IPS DF 4.7 (cell line): ENCODE results near the gene ASAP2.
"Not testable (repeated sequence)": the region's sequence is repeated elsewhere in the genome, so short reads cannot be mapped to it uniquely, and the experiment has no call there.

ENCODE experiments used
- DNase-seq: peaks from one replicate; pipeline ENCODE4 v3.0.0-alpha.2; 2013; ENCODE audit warnings: low spot score; ENCODE audit errors: extremely low read depth

Gene ASAP2

DNA sequence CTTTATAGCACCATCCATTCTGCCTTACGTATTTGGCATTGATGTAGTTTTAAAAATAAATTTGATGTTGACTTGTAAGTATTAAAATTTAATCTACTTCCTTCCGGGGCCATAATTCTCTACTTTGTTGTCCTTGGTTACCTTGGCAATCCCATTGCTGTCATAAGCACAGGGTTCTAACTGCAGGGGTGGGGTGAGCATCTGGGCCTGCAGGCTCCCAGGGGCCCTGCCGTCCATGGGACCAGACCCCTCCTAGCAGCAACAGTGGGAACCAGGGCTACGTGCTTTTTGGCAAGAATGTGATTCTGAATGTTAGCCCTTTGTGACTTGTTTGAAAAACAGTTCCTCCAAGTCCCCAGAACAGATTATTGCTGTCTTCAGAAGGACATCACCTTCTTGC is 4.9 kb downstream of the ASAP2 start:
- no peak for DNase-seq

GRCh38 chr2:9212010-9212635 is 5.5 kb downstream of the ASAP2 start:
- no peak for DNase-seq

DNA sequence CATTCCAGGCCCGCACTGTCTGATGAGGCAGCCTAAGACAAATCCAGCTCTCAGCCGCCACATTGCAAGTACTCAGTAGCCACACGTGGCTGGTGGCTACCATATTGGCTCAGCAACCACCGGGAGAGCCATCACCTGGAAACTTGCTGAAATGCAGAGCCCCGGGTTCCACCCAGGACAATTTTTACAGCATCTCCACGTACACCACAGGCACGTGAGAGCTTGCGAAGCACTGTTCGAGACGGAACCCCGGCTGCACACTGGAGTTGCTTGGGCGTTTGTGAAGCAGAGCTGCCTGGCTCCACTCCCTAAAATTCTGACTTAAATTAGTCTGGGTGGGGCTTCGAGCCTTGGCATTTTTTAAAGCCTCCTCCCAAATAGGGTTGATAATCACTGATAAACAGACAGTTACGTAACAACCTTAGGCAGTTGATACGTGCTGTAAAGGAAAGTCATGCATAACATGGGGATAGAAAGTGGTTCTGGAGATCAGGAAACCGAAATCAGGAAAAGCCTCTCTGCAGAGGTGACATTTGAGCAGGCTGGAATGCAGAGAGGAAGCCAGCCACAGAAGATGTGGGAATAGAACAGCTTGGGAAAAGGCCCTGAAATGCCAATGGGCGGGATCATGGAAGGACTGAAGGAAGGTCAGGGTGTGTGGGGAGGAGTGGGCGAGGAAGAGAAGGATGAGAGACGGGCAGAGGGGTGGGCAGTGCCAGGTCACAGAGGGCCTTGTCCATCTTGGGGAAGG is 6.2 kb downstream of the ASAP2 start:
- no peak for DNase-seq

DNA sequence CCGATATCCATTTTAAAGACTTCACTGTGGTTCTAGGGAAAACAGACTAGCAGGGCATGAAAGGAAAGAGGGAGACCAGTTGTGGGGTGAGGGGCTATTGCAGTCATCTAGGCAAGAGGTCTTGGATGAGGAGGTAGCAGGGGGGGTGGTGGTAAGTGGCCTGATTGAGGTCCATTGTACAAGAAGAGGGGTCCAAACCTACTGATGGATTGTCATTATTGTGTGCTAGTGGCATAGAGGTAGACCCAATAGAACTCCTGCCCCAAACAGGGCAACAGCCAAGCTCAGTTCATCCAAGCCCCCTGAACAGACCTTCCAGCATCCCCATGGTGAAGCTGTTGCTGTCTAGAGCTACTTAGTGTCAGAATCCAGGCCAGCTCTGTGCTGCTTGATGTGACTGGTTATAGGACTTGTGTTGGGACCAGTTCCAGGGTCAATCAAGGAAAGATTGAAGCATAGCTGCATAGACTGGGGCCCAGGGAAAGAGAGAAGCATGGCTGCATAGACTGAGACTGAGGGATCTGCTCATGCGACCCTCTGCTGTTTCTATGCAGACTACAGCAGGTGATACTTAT is 7.0 kb downstream of the ASAP2 start:
- DNase-seq = no peak

DNA sequence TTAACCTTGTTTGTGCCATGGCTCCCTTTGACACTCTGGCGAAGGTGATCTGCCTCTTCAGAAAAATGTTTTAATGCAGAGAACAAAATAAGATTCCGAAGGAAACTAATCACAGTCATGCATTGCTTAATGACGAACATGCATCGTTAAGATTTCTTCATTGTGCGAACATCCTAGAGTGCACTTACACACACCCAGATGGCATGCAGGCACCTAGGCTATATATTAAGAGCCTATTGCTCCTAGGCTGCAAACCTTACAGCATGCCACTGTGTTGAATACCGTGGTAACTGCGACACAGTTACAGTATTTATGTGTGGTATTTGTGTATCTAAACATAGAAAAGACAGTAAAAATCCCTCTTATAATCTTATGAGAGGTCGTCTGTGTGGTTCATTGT is 8.3 kb downstream of the ASAP2 start:
- DNase-seq = no peak

DNA sequence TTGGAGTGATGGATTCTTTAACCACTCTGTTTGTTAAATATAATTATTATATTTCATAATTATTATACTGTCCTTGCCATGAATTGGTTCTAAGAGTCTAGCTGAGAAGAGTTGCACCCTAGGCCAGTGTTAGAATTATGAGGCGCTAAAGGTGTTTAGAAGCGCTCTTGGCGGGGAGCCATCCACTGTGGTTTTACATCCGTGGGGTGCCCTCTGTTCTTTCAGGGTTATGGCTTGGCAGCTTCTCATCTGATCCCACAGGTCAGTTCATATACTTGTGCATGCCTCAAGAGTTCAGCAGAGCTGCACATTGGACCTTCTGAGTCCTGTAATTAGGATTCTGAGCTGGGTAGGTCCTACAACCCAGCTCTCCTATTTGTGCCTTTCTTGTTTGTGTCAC is 9.1 kb downstream of the ASAP2 start:
- no peak for DNase-seq

DNA sequence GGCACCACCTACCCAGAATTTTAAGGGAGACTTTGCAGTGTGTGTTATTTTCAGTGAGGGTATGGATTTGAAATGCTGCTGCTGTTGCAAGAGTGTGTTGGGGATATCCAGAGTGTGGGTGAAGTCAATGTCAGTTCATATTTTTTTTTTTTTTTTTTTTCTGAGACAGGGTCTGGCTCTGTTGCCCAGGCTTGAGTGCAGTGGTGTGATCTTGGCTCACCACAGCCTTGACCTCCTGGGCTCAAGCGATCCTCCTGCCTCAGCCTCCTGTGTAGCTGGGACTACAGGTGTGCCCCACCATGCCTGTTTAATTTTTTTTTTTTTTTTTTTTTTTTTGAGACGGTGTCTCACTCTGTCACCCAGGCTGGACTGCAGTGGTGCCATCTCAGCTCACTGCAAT is 9.5 kb downstream of the ASAP2 start:
- DNase-seq = not testable (repeated sequence)

- peak; percentile 33 for DNase-seq
Observed at GRCh38 chr2:9217838-9218770, 11.5 kb downstream of the ASAP2 start.

GRCh38 chr2:9219027-9219445 is 12.4 kb downstream of the ASAP2 start:
- DNase-seq = no peak

DNA sequence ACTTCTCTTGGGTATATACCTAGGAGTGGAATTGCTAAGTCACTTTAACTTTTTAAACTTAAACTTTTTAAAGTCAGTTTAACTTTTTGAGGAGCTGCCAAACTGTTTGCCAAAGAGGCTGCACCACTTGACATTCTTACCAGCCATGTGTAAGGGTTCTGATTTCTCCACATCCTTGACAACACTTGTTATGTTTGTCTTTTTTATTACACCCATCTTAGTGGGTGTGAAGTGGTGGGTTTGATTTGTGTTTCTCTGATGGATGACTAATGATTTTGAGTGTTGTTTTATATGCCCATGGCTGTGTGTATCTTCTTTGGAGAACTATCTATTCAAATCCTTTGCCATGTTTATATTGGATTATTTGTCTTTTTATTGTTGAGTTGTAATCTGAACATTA is 13.6 kb downstream of the ASAP2 start:
- DNase-seq = no peak

GRCh38 chr2:9221223-9221622 is 14.6 kb downstream of the ASAP2 start:
- DNase-seq = no peak

DNA sequence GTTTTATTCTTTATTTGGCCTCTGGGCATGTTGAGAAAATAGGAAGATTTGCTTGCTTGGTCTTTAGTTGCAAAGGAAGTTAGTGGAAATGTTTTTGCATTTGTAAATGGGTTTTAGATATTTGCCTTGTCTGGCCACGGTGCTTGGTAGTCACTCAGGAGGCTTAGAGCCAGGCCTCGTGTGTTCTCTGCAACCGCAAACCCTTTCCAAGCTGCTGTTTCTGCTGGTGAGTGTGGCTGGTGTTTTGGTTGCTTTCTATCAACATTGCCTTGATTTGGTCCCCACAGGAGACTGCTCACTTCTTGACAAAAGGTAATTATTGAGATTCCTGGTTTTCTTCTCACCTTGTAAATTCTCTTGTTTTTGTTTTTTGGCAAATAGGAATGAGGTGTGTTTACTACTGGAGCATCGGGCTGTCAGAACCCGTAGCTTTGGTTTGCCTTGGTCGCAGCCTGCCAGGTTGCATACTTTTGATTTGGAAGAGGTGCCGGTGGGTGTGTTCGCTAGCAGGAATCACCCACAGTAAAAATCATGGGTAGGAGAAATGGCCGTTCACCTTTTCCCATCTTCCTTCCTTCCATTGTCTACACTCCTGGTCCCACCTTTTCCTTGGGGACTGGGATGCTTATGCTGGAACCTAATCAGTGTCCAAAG is 15.8 kb downstream of the ASAP2 start:
- no peak for DNase-seq

- DNase-seq = no peak
Observed at GRCh38 chr2:9222893-9223287, 16.3 kb downstream of the ASAP2 start.

DNA sequence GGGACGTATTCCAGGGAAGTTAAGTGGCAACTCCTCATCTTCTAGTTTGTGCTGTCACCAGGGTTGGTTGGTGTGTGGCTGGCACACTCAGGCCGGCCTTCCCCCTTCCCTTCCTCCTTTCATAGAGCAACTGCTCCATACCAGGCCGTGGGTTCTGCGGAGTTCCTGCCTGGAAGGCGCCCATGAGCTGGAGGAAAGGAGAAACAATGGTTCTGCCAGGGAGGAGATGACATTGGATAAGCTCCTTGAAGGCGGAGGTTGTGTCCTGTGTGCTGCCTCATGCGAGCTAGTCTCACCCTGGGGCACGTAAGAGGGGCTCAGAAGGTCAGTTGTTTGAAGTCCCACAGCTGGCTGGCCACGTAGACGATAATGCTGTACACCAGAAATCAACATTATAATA is 19.2 kb downstream of the ASAP2 start:
- no peak for DNase-seq

DNA sequence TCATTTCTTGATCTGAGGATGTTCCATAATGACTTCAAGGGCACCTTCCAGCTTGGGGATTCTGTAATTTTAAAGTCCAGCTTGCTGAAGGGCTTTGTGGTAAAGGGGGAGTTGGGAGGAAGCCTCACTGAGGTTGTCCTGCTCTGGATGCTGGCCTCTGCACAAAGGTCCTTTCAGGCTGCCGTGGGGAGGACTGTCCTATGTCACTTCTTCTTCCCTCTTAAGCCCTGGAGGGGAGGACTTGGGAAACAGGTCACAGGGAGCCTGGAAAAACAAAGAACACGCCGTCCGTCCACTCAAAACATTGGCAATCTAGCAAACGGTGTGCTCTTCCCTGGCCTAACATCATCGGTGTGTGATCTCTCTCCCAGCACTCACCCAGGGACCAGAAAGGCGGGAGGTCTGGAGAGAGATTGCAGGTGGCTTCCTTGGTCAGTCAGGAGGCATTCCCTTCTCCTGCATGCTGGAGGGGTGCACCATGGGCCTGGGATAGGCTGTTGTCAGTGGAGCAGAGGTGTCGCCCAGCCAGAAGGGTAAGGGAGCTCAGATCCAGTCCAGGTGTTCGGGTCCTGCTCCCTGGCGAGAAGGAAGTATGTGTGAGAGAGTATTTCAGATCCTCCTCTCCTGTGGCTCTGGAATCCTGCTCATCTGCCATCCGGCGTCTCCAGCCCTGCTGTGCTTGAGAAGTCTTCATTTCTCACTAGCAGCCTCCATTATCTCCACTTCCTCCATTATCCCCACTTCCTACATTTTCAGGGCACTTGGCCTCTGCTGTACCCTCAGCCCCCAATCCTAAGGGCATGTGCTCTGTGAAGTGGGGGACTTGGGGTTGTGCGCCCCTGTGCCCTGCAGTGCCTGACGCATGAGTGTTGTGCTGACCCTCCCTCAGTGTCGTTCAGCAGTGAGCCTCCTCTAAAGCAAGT is 20.1 kb downstream of the ASAP2 start:
- DNase-seq = no peak

DNA sequence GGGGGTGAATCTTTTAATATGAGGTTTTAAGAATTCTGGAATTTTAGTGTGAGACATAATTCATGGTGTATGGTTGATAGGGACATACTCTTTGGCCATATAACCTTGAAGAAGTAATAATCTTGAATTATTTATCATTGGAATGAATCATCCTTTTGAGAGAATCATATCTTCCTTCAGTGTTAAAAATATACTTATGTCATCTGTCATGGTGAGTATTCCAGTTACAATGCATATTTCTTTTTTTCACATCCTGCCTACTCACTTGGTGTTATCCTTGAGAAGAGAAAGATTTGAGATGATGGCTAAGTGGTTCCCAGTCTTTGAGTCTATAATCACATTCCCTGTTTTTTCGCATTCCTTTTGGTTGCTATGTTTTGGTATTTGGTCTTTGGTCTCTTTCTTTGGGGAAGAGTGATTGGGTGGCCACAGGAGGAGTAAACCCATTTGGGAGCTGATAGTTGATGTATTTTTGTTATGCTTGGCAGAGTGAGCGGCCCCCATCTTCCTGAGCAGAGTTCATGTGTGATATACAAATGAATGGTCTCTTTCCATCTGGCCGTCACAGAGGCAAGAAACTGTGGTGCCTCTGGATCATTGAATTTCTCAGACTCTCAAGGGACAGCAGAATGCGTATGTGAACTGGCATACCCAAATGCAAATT is 21.6 kb downstream of the ASAP2 start:
- DNase-seq = no peak

DNA sequence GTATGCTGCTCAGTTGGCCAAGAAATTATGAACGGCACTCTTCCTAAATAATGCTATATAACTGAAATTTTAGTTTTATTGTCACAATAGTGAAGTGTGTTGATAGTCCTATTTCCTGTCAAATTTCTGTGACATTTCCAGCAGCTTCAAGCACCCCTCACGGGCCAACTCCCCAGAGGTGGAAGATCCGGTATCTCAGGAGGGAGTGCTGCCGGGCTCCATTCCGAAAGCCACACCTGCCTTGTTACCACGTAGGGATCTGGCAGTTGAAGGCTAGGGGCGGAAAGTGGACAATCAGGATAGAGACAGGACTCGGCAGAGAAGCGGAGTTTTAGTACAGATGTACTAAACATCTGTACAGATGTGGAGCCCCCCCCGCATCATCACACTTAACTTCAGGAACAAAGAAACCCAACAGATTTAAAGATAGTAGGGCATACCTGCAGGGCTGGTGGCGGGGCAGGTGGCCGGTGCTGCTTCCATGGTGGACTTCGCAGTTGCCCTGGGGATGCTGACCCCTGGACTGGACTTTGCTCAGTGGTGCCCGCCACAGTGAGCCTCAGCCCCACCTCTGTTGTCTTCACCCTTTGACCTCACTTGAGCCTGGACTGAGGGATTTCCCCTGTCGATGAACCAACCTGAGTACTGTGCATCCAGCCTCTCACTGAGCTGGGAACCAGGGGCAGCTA is 22.3 kb downstream of the ASAP2 start:
- DNase-seq = no peak

DNA sequence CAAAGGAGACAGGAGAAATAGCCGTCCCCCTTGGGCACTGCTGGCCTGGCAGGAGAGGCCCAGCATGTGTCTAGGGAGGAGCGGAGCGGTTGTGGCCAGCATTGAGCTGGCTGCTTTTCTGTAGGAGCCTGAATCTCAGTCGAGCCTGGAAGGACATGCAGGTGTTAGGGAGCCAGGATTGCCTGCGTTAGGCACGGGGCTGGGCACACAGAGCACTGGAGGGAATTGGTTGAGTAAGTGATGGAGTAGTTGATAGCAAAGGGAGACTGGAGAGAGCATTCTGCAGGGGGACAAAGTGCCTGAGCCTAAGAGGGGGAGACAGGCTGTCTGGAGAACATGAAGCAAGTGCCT is 22.8 kb downstream of the ASAP2 start:
- DNase-seq = no peak
